Occipital lobe (tissue), 2 donors: ENCODE measurements around the gene M6PR. TPM values are rescaled to one million over a fixed set of nuclear protein-coding genes. Genes with fewer than 3 reads are reported as not detected.
"Not testable (repeated sequence)": the region's sequence is repeated elsewhere in the genome, so short reads cannot be mapped to it uniquely, and the experiment has no call there.

Experiments used
- DNase-seq: peaks from one replicate; lab custom pipeline; 2025; lab: John Stamatoyannopoulos, UW
- total RNA-seq: library from RNA; depleted of rRNA; stranded (reverse); fragments of >200 nt; gene quantifications from one replicate; pipeline ENCODE4 v1.2.3, GENCODE V29; 2014

The M6PR gene
- total RNA-seq, 1 donor from 2014 or later, result 81.9 TPM

DNA sequence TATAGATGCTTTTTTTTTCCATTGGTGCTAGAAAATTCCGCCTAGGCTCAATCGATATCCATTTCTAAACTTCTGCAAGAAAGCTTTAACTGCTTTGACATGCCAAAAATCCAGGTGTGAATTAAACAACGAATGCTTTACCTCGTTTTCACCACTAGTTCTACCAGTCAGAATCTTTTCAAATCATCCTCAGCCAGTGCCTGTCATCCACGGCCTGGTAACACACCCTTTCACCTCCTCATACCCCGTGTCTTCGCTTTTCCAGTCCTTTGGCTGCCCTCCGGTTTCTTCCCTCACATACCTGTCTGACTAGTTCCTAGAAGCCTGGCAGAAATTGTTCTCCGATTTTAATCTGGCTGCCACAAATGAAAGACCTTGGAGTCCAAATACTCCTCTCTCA is 36.5 kb downstream of the M6PR start:
- peak; percentile 4 for DNase-seq

DNA sequence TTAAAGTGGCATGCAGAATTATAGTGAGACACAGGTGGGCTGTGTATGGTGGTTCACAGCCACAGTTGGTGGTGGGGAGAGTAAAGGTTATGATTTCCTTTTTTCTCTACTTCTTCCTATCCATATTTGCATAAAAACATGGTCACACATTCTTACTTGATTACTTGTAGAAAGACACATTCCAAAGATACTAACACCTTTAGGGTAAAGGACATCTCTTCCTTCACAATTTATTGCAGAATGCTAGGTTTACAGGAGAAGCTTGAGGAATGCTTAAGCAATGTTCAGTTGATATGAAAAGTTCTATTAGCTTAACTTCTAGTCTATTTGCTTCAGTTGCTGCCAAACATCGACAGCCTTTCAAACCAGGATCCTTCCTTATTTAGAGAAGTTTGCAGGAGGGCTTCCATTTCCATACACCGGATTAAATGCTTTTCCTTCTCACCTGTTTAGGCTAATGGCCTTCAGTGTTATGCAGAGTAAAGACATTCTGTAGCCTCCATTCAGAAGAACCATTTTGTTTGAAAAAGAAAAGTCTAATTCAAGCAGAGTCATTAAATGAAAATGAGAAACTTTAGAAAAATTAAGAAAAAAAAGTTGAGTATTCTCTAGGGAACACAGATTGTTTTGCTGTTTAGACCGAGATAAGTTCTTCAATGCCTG is 37.7 kb downstream of the M6PR start:
- no peak for DNase-seq

DNA sequence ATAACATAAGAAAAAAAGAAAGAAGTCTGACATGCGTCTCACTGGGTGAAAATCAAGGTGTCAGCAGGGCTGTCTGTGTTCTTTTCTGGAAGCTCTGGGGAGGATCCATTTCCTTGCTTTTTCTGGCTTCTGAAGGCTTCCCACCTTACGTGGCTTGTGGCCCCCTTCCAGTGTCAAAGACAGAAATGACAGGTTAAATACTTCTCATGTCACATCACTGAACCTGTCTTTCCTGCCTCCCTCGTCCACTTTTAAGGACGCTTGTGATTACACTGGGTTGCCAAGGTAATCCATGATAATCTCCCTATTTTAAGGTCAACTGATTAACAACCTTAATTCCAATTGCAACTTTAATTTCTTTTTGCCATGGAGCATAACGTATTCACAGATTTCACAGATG is 39.7 kb downstream of the M6PR start:
- DNase-seq, result no peak

DNA sequence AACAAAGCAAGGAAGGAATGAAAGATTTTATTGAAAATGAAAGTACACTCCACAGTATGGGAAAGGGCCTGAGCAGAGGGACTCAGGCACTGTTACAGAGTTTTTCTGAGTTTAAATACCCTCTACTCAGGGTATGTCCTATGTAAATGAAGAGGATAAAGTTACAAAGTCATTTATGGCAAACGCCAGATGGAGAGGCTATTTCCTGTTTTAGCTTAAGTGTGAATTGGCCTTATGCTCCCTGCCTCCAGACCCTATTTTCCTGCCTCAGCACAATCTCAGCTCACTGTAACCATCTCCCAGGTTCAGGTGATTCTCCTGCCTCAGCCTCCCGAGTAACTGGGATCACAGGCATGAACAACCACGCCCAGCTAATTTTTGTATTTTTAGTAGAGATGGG is 41.9 kb downstream of the M6PR start:
- no peak for DNase-seq

DNA sequence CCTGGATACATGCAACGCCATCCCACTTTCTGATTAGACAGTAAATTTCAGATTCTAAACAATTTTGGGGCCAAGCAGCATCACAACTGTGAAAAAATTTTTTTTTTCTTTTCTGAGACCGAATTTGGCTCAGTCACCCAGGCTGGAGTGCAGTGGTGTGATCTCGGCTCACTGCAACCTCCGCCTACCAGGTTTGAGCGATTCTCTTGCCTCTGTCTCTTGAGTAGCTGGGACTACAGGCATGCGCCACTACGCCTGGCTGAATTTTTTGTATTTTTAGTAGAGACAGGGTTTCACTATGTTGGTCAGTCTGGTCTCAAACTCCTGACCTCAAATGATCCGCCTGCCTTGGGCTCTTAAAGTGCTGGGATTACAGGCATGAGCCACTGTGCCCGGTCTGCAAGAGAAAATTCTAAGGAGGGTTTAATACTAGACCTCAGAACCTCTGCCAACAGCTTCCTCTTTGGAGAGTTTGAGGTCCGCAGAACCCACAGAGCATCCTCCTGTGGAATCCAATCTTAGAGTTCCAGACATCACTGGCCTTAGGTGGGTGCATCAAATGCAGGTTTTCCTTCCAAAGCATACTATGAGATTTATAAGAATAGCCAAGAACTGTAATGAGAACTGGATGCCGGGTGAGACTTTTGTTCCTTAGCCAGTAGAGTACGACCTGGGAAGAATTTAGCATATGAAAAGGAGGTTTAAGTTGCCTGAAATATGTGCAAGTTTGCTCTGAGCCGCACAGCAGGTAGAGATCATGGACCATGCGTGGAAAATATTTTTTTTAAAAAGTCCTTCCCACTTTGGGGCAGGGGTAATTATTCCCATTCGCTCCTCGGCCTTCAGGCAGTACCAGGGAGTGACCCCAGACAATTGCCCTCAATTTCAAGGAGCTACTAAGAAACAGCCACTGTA is 42.9 kb downstream of the M6PR start:
- no peak for DNase-seq

DNA sequence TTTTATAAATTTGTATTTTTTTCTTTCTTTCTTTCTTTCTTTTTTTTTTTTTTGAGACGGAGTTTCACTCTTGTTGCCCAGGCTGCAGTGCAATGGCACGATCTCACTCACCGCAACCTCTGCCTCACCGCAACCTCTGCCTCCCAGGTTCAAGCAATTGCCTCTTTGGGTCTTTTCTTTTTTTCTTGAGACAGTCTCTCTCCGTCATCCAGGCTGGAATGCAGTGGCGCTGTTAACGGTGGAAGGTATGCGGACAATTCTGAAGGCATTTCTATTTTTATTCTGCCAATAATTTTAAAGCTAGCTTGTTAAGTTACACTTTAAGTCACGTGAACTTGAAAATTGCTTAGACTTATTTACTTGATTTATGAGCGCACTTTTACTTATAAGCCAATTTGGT is 43.9 kb downstream of the M6PR start:
- no peak for DNase-seq

DNA sequence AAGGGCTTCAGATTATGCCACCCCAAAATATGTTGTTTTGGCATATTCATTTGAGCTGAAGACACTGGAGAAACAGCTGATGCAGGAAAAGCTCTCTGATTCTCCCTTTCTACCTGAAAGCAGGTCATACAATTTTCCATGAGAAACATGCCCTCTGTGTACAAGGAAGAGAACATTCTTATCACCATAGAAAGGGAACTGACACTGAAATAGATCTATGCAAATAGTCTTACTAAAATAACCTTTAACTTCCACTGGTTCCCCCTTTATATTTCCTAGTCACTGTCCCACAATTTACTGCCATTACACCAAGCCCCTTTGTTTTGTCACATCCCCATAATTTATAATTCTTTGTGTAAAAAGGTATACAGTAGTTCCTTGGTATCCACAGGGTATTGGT is 44.8 kb downstream of the M6PR start:
- no peak for DNase-seq

DNA sequence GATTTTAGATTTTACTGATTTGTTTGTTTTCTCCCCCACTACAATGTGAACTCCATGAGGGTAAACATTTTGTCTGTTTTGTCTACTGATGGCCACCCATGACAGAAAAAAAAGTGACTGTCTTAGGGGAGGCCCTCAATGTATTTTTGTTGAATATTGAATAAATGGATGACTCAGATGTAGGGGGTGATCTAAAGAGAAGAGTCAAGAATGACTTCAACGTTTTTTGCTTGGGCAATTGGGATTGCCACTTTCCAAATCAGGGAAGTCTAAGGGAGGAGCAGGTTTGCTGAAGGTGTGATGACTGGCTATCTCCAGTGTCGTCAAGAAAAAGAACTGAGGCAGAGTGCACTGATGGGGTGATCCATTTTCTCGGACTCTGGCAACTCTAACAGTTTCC is 45.8 kb downstream of the M6PR start:
- no peak for DNase-seq

DNA sequence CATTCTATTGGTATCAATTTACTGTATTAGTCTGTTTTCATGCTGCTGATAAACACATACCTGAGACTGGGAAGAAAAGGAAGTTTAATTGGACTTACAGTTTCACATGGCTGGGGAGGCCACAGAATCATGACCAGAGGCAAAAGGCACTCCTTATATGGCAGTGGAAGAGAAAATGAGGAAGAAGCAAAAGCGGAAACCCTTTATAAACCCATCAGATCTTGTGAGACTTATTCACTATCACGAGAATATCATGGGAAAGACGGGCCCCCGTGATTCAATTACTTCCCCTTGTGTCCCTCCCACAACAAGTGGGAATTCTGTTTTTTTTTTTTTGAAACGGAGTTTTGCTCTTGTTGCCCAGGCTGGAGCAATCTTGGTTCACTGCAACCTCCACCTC is 46.7 kb downstream of the M6PR start:
- DNase-seq, result not testable (repeated sequence)

DNA sequence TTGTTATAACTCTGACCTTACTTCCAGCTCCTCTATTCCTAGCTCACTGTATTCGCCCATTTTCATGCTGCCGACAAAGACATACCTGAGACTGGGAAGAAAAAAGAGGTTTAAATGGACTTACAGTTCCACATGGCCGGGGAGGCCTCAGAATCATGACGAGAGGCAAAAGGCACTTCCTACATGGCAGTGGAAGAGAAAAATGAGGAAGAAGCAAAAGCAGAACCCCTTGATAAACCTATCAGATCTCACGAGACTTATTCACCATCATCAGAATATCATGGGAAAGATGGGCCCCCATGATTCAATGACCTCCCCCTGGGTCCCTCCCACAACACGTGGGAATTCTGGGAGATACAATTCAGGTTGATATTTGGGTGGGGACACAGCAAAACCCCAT is 49.6 kb downstream of the M6PR start:
- DNase-seq, result no peak

DNA sequence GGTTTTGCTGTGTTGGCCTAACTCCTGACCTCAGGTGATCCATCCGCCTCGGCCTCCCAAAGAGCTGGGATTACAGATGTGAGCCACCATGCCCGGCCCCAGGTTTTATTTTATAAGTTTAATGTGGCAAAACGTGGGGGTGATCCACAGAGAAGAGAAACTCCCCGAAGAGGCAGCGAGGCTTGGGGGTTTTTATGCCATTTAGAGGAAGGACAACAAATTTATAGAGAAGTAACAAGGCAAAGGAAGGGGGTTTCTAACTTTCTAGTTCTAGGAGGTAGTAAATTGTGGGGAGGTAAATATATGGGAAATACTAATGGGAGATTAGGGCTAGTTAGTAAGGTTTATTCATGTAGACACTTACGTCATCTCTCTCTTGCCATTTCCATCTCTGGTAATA is 52.4 kb downstream of the M6PR start:
- no peak for DNase-seq

DNA sequence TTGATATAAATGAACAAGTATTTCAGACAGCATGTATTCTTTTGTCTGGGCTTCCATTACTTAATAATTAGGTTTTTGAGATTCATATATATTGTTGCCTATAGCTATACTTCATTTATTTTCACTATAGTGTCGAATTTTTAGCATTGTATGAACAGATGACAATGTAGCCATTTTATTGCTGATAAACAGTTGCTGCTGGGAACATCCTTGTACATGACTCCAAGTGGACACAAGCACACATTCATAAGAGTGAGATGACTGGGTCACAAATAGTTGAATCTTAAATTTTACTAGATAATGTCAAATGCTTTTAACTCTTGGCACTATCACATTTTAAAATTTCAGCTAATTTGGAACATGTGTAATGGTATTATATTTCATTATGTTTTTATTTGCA is 54.5 kb downstream of the M6PR start:
- DNase-seq, result no peak

DNA sequence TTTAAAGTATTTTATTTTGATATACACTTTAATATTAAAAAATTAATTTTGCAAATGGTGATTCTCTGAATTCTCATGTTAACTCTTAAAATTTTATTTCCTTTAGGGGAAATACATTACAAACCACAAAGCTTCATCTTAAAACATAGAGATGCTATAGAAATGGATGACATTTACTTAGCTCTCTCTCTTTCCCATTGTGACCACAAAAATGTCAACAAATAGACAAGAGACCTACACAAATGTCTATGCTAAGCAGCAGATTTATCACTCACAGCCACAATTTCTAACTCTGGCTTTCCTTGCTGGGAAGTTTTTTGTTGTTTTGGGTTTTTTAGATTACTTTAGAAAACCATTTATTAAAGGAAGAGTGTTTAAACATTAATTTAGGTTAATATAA is 55.1 kb downstream of the M6PR start:
- no peak for DNase-seq

DNA sequence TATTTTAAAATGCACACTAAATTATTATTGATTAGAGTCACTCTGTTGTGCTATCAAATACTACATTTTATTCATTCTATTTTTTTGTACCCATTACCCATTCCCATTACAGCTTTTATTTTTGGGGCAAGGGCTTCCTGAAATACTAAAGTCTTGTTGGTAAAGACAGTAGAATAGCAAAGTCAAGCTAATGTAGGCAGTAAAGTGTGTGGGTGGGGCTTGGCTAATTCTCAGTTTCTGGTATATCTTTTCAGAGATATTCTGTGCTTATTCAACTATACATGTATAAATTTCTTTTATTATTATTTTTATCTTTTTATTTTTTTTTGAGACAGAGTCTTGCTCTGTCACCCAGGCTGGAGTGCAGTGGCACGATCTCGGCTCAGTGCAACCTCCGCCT is 57.5 kb downstream of the M6PR start:
- no peak for DNase-seq

Other genes with a start within 250 kb of the M6PR start
- 1.2 TPM for gene A2ML1, start 127.0 kb downstream of the M6PR start, total RNA-seq
- gene PHC1, start 35.1 kb downstream of the M6PR start, total RNA-seq, result 28.7 TPM
- gene KLRG1, start 39.9 kb upstream of the M6PR start, total RNA-seq, result 7.8 TPM
- gene A2M, start 166.3 kb upstream of the M6PR start, total RNA-seq, result 44.5 TPM